Measurements from ENCODE around the gene KTI12.
"Not testable (repeated sequence)": the region's sequence is repeated elsewhere in the genome, so short reads cannot be mapped to it uniquely, and the experiment has no call there.

KTI12 gene, protein sequence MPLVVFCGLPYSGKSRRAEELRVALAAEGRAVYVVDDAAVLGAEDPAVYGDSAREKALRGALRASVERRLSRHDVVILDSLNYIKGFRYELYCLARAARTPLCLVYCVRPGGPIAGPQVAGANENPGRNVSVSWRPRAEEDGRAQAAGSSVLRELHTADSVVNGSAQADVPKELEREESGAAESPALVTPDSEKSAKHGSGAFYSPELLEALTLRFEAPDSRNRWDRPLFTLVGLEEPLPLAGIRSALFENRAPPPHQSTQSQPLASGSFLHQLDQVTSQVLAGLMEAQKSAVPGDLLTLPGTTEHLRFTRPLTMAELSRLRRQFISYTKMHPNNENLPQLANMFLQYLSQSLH

GRCh38 chr1:52033190-52034049, at the start of gene KTI12:
Gene KTI12, minus strand, starts transcription at chr1:52033810. Its CDS starts 49 bp downstream, at chr1:52033761.
- DNase-seq: peak; percentile 94

- DNase-seq: no peak
Observed at GRCh38 chr1:52080014-52080415, 46.4 kb upstream of the KTI12 start.

- not testable (repeated sequence) for DNase-seq
Observed at GRCh38 chr1:52077277-52077676, 43.7 kb upstream of the KTI12 start.

DNA sequence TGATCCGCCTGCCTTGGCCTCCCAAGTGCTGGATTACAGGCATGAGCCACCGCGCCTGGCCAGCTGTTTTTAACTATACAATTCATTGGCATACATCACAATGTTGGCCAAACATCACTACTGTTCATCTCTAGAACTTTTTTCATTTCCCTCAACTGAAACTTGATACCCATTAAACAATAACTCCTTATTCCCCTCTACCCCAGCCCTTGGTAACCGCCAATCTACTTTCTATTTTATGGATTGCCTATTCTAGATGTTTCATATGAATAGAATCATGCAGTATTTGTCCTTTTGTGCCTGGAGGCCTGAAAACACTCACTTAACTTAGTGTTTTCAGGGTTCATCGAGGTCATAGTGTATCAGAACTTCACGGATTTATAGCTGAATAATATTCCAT, 38.7 kb upstream of the KTI12 start:
- DNase-seq: peak; percentile 8

GRCh38 chr1:52070704-52071103, 37.1 kb upstream of the KTI12 start:
- no peak for DNase-seq

DNA sequence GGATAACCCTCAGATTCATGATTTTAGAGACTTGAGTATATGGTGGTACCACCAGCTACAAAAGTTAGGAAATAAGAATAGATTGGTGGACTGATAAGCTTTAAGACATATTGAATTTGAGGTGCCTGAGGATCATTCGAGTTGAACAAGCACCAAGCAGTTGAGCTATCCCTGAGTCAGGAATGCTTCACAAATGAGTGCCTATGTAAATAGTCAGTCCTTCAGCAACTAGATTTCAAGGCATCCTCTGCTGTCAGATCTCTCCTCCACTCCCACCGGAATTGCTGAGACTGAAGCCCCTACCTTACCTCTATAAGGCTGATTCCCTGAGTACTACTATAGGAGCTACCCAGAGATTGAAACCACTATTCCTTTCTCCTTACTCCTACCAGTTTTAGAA, 29.6 kb upstream of the KTI12 start:
- no peak for DNase-seq

DNA sequence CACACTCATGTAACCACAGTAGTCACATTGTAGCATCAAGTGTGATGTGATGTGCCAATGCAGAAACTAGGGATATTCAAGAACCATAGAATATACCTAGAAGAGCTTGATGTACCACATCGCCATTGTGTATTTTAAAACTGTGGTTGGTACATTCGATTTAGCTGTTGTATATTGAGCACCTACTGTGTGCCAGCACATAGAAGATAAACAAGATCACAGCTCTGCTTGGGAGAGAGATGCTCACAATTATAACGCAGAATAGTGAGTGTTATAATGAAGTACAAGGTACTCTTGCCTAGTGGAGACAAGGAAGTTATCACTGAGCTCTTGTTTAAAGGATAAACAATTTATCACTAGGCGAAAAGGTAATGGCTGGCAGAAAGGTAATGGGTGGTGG, 27.2 kb upstream of the KTI12 start:
- no peak for DNase-seq

DNA sequence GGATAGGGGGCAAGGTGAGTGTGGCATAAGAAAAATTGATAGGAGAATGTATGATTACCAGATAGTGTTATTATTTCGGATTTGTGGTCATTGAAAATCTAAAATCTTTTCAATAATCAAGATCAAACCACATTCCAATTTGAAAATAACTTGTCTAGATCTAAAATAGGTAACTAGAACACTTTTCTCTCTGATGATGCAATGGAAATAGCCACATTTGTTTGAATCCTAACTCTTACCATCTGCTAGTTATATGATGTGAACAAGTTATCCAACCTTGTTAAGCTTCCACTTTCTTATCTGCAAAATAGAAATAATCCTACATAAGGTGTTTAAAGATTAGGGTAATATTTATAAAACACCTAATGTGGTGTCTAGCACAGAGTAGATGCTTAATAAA, 26.3 kb upstream of the KTI12 start:
- no peak for DNase-seq

- no peak for DNase-seq
Observed at GRCh38 chr1:52059321-52059720, 25.7 kb upstream of the KTI12 start.

DNA sequence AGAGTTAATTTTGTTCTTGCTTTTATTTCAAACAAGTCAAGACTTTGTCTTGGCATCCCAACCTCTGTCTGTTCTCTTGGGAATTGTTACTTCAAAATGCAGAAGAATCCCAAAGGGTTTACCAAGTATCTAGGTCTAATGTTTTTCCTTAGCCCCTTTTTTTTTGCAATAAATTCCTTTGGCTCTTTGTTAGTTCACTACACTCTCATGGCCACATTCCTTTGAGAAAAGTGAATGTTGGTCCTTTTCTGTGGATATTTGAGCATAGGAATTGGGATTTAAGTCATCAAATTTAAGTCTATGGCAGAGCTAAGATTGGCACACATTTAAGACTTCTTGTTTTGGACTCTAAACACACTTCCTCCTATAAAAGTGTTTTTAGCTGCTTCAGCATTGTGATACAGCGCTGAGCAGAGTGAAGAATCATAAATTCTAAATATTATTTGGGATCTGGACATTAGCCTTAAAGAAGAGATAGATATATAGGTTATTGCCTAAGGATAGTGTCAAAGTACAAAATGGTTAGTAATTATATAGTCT, 24.3 kb upstream of the KTI12 start:
- DNase-seq: no peak

- no peak for DNase-seq
Observed at GRCh38 chr1:52057255-52057654, 23.6 kb upstream of the KTI12 start.

- DNase-seq: no peak
Observed at GRCh38 chr1:52056937-52057231, 23.3 kb upstream of the KTI12 start.

DNA sequence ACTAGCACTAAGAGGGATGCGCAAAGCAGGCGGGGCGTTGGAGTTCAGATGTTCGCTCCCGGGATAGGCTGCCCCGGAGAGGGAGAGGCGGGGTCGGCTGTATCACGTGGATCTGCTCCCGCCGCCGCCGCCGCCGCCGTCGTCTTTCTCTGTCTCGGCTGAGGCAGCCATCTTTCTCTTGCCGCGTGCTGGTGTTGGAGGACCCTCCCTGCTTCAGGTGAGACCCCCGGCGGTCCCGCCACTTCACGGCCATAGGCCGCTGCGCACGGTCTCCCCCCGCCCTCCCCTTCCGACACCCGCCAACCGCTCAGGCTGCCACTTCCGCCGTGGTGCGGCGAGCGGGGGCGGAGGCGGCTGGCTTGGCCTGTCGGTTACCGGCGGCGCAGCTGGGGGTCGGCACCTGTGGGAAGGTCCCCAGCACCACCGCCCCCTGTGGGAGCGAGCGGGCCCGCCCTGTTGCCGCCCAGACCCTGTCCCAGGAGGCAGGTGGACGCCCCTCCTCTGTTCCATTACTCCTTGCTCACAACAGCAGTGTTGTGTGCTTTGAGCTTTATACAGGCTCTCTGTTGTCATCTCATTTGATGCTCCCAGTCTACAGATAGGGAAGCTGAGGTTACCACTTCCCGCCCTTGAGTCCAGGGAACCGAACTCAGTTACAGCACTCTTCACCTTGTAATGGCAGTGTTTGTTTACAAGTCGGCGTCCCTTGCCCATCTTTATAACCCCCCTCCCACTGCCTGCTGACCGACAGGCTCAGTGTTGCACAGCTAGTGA, 22.7 kb upstream of the KTI12 start, which contains the start of gene BTF3L4:
Gene BTF3L4, plus strand, starts transcription at position 133 of the 774 bp plus-strand sequence. CDS start 3,553 bp downstream, outside the sequence.
- DNase-seq: peak; percentile 99

DNA sequence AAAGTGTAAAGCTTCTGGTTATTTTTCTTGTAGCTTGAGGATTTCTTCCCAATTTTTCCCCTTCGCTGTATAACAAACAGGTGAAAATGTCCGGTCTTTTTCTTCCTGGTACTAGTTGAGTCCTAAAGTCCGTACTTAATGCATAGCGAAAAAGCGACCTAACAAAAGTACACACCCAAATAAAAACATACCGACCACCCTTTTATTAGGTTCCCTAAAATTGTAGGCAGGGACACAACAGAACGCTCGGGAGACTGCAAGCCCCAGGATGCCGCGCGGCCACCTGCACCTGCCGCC, 22.2 kb upstream of the KTI12 start:
- DNase-seq: no peak

- DNase-seq: peak; percentile 97
Observed at GRCh38 chr1:52055066-52055865, 21.7 kb upstream of the KTI12 start, which contains the start of gene TXNDC12. Gene TXNDC12, minus strand, starts transcription at chr1:52055191. Its CDS starts 95 bp downstream, at chr1:52055096.

DNA sequence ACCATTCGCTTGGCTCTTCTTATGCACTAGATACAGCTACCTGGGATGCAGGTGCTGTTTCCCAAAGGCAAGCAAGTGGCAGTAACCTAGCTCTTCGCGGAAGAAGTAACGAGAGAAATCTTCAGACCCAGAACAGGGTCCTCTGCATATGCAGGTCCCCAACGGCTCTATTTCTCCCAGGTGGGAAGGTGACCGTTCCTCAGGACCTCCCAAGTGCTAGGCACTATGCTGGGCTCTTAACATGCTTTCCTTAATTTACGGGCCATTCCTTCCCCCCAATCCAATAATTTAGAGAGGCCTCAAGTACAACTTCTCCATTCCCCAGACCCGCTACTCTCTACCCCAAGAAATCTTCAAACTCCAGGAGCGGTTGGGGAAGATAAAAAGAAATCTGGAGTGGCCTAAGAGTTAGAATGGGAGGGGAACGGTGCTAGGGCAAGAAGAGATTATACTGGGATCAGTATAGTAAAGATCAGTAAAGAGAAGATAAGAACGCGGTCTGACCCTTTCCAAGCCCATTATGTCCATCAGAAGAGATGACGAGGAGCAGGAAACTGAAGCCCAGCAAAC, 21.0 kb upstream of the KTI12 start:
- no peak for DNase-seq

- DNase-seq: no peak
Observed at GRCh38 chr1:52053862-52054261, 20.3 kb upstream of the KTI12 start.

DNA sequence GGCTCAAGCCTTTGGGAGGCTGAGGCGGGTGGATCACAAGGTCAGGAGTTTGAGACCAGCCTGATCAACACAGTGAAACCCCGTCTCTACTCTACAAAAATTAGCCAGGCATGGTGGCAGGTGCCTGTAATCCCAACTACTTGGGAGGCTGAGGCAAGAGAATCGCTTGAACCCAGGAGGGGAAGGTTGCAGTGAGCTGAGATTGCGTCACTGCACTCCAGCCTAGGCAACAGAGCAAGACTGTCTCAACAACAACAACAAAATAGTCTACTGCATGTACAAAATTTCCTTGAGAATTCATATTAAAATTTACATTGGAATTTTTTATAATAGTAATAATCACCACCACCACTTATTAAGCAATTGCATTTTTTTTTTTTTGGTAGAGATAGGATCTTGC, 15.7 kb upstream of the KTI12 start:
- not testable (repeated sequence) for DNase-seq

DNA sequence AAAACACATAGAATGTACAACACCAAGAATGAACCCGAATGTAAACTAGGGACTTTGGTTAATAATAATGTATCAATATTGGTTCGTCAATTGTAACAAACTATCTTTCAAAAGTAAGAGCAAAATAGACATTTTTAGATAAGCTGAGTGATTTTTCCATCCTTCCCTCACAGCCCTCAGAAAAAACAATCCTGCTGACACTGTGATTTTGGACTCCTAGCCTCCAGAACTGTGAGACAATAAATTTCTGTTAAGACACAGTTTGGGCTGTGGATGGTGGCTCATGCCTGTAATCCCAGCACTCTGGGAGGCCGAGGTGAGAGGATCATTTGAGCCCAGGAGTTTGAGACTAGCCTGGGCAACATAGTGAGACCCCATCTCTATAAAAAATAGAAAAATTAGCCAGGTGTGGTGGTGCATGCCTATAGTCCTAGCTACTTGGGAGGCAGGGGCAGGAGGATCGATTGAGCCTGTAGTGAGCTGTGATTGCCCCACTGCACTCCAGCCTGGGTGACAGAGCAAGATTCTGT, 12.1 kb upstream of the KTI12 start:
- DNase-seq: not testable (repeated sequence)

DNA sequence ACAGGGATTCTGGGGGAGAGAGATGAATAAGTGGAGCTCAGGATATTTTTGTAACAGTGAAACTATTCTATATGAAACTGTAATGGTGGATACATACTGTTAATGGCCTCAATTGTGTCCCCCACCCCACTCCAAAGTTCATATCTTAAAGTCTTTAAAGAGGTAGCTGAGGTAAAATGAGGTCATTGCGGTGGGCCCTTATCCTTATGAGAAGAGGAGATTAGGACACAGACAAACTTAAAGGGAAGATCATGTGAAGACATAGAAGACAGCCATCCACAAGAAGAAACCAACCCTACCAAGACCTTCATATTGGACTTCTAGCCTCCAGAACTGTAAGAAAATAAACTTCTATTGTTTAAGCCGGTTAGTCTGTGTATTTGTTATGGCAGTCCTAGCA, 11.6 kb upstream of the KTI12 start:
- no peak for DNase-seq

GRCh38 chr1:52041551-52042185, 8.1 kb upstream of the KTI12 start:
- no peak for DNase-seq

Data from NCI-H2029 treated with DMSO at 0.1 percent for 48 hours (cell line).